ENCODE data around the gene FYTTD1.

Gene FYTTD1

GRCh38 chr3:197722734-197723133, 26.9 kb upstream of the FYTTD1 start:
- TF ChIP-seq, protein P1, sequence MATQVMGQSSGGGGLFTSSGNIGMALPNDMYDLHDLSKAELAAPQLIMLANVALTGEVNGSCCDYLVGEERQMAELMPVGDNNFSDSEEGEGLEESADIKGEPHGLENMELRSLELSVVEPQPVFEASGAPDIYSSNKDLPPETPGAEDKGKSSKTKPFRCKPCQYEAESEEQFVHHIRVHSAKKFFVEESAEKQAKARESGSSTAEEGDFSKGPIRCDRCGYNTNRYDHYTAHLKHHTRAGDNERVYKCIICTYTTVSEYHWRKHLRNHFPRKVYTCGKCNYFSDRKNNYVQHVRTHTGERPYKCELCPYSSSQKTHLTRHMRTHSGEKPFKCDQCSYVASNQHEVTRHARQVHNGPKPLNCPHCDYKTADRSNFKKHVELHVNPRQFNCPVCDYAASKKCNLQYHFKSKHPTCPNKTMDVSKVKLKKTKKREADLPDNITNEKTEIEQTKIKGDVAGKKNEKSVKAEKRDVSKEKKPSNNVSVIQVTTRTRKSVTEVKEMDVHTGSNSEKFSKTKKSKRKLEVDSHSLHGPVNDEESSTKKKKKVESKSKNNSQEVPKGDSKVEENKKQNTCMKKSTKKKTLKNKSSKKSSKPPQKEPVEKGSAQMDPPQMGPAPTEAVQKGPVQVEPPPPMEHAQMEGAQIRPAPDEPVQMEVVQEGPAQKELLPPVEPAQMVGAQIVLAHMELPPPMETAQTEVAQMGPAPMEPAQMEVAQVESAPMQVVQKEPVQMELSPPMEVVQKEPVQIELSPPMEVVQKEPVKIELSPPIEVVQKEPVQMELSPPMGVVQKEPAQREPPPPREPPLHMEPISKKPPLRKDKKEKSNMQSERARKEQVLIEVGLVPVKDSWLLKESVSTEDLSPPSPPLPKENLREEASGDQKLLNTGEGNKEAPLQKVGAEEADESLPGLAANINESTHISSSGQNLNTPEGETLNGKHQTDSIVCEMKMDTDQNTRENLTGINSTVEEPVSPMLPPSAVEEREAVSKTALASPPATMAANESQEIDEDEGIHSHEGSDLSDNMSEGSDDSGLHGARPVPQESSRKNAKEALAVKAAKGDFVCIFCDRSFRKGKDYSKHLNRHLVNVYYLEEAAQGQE (IDR thresholded peaks at IDR 0.05; ENCODE audit: insufficient read depth in 1 of 2, low read depth in 2 of 2, low read length in 2 of 2), result no peak
- TF ChIP-seq SIN3A (IDR thresholded peaks at IDR 0.05; ENCODE audit: borderline replicate concordance, insufficient read depth, low read length) (no peak), FOXP2 (optimal IDR thresholded peaks at IDR 0.05; ENCODE audit: borderline replicate concordance, extremely low read depth, extremely low read length, insufficient read depth) (no peak), POLR2AphosphoS5 (IDR thresholded peaks at IDR 0.05; ENCODE audit: low read depth, low read length) (no peak), TAF1 (IDR thresholded peaks at IDR 0.05; ENCODE audit: borderline replicate concordance, insufficient read depth, low read length) (no peak)

DNA sequence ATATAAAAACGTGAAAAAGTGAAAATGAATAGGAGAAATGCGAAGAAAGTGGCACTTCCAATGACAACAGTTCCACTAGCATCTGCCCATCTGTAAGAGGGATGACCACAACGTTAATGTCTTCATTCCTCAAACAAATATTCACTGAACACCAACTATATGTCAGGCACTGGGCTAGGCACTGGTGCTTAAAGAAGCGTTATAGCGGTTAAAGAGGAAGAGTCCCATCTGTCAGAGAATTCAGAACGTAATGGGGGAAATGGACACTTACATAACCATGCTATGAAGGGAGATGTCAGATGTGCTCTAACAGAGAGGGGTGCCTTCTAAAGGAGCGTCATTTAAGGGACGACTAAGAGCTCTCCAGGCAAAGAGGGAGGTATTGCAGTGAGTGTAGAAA, 21.2 kb upstream of the FYTTD1 start:
- TF ChIP-seq SIN3A (IDR thresholded peaks at IDR 0.05; ENCODE audit: borderline replicate concordance, insufficient read depth, low read length) (no peak), FOXP2 (optimal IDR thresholded peaks at IDR 0.05; ENCODE audit: borderline replicate concordance, extremely low read depth, extremely low read length, insufficient read depth) (no peak), POLR2AphosphoS5 (IDR thresholded peaks at IDR 0.05; ENCODE audit: low read depth, low read length) (no peak), TAF1 (IDR thresholded peaks at IDR 0.05; ENCODE audit: borderline replicate concordance, insufficient read depth, low read length) (no peak)
- TF ChIP-seq, protein P1 (IDR thresholded peaks at IDR 0.05; ENCODE audit: insufficient read depth in 1 of 2, low read depth in 2 of 2, low read length in 2 of 2), result no peak

- no peak for TF ChIP-seq SIN3A (IDR thresholded peaks at IDR 0.05; ENCODE audit: borderline replicate concordance, insufficient read depth, low read length)
- TF ChIP-seq, protein P1 (IDR thresholded peaks at IDR 0.05; ENCODE audit: insufficient read depth in 1 of 2, low read depth in 2 of 2, low read length in 2 of 2), result no peak
- no peak for TF ChIP-seq TAF1 (IDR thresholded peaks at IDR 0.05; ENCODE audit: borderline replicate concordance, insufficient read depth, low read length)
- TF ChIP-seq POLR2AphosphoS5 (IDR thresholded peaks at IDR 0.05; ENCODE audit: low read depth, low read length), result no peak
- no peak for TF ChIP-seq FOXP2 (optimal IDR thresholded peaks at IDR 0.05; ENCODE audit: borderline replicate concordance, extremely low read depth, extremely low read length, insufficient read depth)
Measured at GRCh38 chr3:197730200-197730599, 19.5 kb upstream of the FYTTD1 start.

DNA sequence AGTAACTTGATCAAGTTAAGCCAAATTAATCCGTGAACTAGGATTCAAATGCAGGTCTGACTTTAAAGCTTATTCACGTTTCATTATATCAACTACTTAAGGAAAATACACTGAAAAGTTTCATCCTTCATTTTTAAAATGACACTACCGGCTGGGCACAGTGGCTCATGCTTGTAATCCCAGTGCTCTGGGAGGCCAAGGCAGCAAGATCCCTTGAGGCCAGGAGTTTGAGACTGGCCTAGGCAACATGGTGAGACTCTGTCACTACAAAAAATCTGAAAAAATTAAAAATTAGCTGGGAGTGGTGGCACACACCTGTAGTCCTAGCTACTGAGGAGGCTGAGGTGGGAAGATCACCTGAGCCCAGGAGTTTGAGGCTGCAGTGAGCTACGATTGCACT, 16.6 kb upstream of the FYTTD1 start:
- TF ChIP-seq, protein P1 (IDR thresholded peaks at IDR 0.05; ENCODE audit: insufficient read depth in 1 of 2, low read depth in 2 of 2, low read length in 2 of 2), result no peak
- no peak for TF ChIP-seq POLR2AphosphoS5 (IDR thresholded peaks at IDR 0.05; ENCODE audit: low read depth, low read length)

GRCh38 chr3:197734667-197735318, 14.9 kb upstream of the FYTTD1 start:
- TF ChIP-seq SIN3A (IDR thresholded peaks at IDR 0.05; ENCODE audit: borderline replicate concordance, insufficient read depth, low read length) (no peak), TAF1 (IDR thresholded peaks at IDR 0.05; ENCODE audit: borderline replicate concordance, insufficient read depth, low read length) (no peak)

Measured in PFSK-1 (cell line).